Measurements from ENCODE around the gene CDC34. TPM values are rescaled to one million over a fixed set of nuclear protein-coding genes. Genes with fewer than 3 reads are reported as not detected.
A peak's percentile ranks its signal among the peaks of the same experiment; 100 is the strongest.

CDC34 gene
- total RNA-seq, 2 donors from 2014 or later: 41.1 to 45.8 TPM

- intact Hi-C loops (cut with DNase I): no loop called here
- peak; percentile 52 for DNase-seq (ENCODE audit: low spot score)
Measured at GRCh38 chr19:566403-566802, 34.8 kb downstream of the CDC34 start.

- intact Hi-C loops (cut with DNase I): no loop called here
- no peak for DNase-seq (ENCODE audit: low spot score)
Measured at GRCh38 chr19:566844-567243, 35.3 kb downstream of the CDC34 start.

- intact Hi-C loops (cut with DNase I): no loop called here
Measured at GRCh38 chr19:567296-567900, 35.8 kb downstream of the CDC34 start.

GRCh38 chr19:570251-570686 lies 38.7 kb downstream of the CDC34 start:
- DNase-seq (ENCODE audit: low spot score): peak; percentile 64
- intact Hi-C loops (cut with DNase I): loop anchor here in 1 of 2 donors (10.0 kb wide), 1 partner anchor 65 kb away; the partner anchor contains the start of genes FGF22 and POLRMT

More at GRCh38 chr19:567296-567900, 35.8 kb downstream of the CDC34 start:
- DNase-seq (ENCODE audit: low spot score): no peak

GRCh38 chr19:570937-571565 lies 39.5 kb downstream of the CDC34 start:
- peak; percentile 81 for DNase-seq (ENCODE audit: low spot score)
- intact Hi-C loops (cut with DNase I): loop anchor here in 1 of 2 donors (10.0 kb wide), 1 partner anchor 64 kb away; the partner anchor contains the start of genes FGF22 and POLRMT

- no peak for DNase-seq (ENCODE audit: low spot score)
- intact Hi-C loops (cut with DNase I): loop anchor here in 1 of 2 donors (10.0 kb wide), 1 partner anchor 63 kb away; the partner anchor contains the start of genes FGF22 and POLRMT
Measured at GRCh38 chr19:571566-571974, 40.0 kb downstream of the CDC34 start.

GRCh38 chr19:572140-572742 lies 40.7 kb downstream of the CDC34 start, which contains the start of gene BSG:
Gene BSG (plus strand): TSS chr19:572596. CDS start chr19:572635, 39 bp downstream.
- intact Hi-C loops (cut with DNase I): loop anchor here in 1 of 2 donors (10.0 kb wide), 1 partner anchor 63 kb away; the partner anchor contains the start of genes FGF22 and POLRMT
- DNase-seq (ENCODE audit: low spot score): peak; percentile 100

- intact Hi-C loops (cut with DNase I): loop anchor here in 1 of 2 donors (10.0 kb wide), 1 partner anchor 62 kb away; the partner anchor contains the start of genes FGF22 and POLRMT
- peak; percentile 85 for DNase-seq (ENCODE audit: low spot score)
Measured at GRCh38 chr19:572743-573518, 41.4 kb downstream of the CDC34 start.

GRCh38 chr19:573519-573825 lies 41.9 kb downstream of the CDC34 start:
- DNase-seq (ENCODE audit: low spot score): no peak
- intact Hi-C loops (cut with DNase I): loop anchor here in 1 of 2 donors (10.0 kb wide), 1 partner anchor 61 kb away; the partner anchor contains the start of genes FGF22 and POLRMT

GRCh38 chr19:574658-575526 lies 43.3 kb downstream of the CDC34 start:
- DNase-seq (ENCODE audit: low spot score): peak; percentile 69
- intact Hi-C loops (cut with DNase I): loop anchor here in 1 of 2 donors (10.0 kb wide), 1 partner anchor 60 kb away; the partner anchor contains the start of genes FGF22 and POLRMT

GRCh38 chr19:575527-576506 lies 44.3 kb downstream of the CDC34 start:
- DNase-seq (ENCODE audit: low spot score): peak; percentile 66

GRCh38 chr19:576768-577438 lies 45.3 kb downstream of the CDC34 start:
- intact Hi-C loops (cut with DNase I): loop anchor here in 1 of 2 donors (10.0 kb wide), 1 partner anchor 58 kb away; the partner anchor contains the start of genes FGF22 and POLRMT
- peak; percentile 76 for DNase-seq (ENCODE audit: low spot score)

More at GRCh38 chr19:575527-576506, 44.3 kb downstream of the CDC34 start:
- intact Hi-C loops (cut with DNase I): loop anchor here in 1 of 2 donors (10.0 kb wide), 1 partner anchor 59 kb away; the partner anchor contains the start of genes FGF22 and POLRMT

- peak; percentile 69 for DNase-seq (ENCODE audit: low spot score)
- intact Hi-C loops (cut with DNase I): loop anchor here in 1 of 2 donors (10.0 kb wide), 1 partner anchor 57 kb away; the partner anchor contains the start of genes FGF22 and POLRMT
Measured at GRCh38 chr19:577439-578392, 46.2 kb downstream of the CDC34 start.

- DNase-seq (ENCODE audit: low spot score): no peak
Measured at GRCh38 chr19:579111-579841, 47.7 kb downstream of the CDC34 start.

More at GRCh38 chr19:579111-579841, 47.7 kb downstream of the CDC34 start:
- intact Hi-C loops (cut with DNase I): loop anchor here in 1 of 2 donors (10.0 kb wide), 1 partner anchor 56 kb away; the partner anchor contains the start of genes FGF22 and POLRMT

Data from posterior vena cava (tissue), 2 donors.